ENCODE measurements around the gene HMGCR.

HMGCR gene

DNA sequence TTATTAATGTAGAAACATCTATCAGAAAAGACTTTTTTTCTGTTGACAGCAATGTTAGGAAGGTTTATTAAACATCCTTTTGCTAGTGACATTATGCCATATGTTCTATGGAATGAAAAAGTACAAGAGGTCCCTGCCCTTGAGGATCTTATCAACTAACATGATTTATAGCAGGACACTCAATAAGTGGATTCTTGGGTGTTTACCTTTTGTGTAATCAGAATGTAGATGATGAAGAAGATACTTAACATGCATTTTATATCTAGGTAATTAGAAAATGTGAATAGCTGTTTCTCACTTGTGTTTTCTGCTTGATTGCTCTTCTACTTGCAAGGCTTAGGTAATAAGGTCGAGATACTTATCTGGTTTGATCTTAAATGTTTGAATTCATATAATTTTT is 4.9 kb downstream of the HMGCR start:
- DNase-seq = no peak

DNA sequence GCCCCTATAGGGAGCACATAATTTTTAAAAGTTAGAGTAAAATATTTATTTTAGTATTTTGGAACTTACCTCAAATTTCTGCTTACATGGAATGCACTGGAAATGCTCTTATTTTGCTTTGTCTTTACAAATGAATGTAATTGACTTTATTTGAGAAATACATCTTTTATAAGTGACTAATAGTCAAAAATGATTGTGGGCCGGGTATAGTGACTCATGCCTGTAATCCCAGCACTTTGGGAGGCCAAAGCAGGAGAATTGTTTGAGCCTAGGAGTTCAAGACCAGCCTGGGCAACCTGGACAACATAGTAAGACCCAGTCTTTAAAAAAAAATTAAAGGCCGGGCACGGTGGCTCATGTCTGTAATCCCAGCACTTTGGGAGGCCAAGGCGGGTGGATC is 5.8 kb downstream of the HMGCR start:
- no peak for DNase-seq

DNA sequence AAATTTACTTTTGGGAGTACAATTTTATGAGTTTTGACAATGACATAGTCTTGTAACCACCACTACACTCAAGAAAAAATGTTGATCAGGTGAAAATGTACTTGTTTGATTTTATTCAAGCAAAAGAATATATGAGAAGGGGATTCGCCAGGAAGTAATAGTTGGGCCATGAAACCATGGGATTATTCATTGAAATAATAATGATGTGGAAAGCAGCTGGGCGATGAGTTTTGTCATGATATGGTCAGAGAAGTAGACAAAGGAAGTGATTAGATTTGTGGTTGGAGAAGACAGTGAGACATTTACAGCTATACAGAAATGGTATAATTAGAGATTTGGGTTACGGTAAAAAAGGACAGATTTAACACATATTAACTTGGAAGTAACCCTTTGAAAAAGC is 11.2 kb downstream of the HMGCR start:
- no peak for DNase-seq

DNA sequence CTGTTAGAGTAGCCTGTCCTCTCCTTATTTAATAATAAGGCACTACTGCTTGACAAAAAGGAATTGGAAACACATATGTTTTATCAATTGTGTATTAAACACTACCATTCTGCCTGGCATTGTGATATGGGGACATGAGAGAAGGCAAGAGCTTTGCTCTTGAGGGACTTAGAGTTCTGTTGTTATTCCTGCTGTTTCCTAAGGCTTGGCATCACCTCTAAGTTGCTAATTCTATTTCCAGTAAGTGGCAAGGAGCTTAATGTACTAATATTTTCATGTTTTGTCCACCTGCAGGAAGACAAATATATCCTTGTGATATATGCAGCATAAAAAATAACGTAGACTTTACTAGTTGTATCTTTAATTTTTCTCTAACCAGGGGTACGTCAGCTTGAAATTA is 12.6 kb downstream of the HMGCR start:
- no peak for DNase-seq

DNA sequence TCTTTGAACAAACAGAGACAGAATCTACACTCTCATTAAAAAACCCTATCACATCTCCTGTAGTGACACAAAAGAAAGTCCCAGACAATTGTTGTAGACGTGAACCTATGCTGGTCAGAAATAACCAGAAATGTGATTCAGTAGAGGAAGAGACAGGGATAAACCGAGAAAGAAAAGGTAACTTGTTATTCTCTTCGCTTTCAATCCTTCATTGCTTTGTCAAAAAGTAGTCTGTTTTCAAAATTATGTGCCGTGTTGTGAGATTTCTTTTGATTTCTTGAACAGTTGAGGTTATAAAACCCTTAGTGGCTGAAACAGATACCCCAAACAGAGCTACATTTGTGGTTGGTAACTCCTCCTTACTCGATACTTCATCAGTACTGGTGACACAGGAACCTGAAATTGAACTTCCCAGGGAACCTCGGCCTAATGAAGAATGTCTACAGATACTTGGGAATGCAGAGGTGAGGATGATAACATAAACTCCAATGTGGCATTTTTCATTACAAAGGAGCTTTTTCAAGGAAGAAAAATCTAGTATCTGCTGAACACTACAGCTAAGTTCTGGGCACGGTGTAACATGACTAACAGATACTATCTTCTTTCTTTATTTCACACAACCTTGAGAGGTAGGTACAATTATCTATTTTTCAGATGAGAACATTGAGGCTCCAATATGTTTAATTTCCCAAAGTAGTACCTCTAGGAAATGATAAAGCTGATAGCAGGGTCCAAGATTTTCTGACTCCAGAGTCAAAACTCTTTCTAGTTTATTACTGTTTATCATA is 14.3 kb downstream of the HMGCR start:
- DNase-seq = no peak

DNA sequence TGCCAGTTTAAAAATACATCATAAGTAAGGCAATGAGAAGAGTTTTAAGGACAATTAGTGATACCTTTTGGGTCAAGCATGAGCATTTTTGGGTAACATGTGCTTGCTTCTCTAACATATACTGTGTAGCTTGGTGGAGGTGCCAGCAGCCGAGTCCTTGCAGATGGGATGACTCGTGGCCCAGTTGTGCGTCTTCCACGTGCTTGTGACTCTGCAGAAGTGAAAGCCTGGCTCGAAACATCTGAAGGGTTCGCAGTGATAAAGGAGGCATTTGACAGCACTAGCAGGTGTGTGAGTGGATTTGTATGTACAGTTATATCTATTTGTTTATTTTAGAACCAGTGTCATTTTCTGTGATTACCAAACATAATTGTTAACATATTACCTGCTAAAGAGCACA is 18.2 kb downstream of the HMGCR start:
- DNase-seq = no peak

DNA sequence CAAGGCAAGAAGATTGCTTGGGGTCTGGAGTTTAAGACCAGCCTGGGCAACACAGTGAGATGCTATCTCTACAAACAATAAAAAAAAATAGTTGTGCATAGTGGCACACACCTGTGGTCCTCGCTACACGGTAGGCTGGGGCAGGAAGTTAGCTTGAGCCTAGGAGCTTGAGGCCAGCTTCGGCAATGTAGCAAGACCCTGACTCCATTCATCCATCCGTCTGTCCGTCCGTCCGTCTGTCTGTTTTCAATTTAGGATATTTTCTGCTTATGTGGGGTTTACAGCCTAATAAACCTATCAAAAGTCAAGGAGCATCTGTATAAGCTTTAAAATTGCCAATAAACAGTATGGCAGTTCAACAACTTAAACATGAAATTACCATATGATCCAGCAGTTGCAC is 19.7 kb downstream of the HMGCR start:
- DNase-seq = no peak

DNA sequence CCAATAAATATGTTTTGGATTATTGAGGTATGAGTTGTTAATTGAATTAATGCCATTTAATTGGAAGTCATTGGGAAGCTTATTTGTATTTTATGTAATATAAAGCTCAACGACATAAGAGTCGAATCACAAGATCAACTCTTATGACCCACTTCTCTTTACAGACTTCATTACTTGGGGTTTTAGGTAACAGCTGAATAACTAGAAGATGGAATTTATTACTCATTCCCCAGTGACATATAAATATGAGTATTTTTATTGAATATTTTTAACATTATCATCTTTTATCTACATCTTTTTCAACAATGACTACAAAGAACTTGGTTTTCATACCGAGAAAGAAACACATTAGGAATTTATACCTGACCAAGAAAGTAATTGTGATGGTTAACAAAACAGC is 21.1 kb downstream of the HMGCR start:
- DNase-seq = no peak

DNA sequence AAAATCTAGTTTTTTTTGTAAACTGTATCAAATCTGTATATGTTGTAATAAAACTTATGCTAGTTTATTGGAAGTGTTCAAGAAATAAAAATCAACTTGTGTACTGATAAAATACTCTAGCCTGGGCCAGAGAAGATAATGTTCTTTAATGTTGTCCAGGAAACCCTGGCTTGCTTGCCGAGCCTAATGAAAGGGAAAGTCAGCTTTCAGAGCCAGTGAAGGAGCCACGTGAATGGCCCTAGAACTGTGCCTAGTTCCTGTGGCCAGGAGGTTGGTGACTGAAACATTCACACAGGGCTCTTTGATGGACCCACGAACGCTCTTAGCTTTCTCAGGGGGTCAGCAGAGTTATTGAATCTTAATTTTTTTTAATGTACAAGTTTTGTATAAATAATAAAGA is 24.3 kb downstream of the HMGCR start:
- no peak for DNase-seq

DNA sequence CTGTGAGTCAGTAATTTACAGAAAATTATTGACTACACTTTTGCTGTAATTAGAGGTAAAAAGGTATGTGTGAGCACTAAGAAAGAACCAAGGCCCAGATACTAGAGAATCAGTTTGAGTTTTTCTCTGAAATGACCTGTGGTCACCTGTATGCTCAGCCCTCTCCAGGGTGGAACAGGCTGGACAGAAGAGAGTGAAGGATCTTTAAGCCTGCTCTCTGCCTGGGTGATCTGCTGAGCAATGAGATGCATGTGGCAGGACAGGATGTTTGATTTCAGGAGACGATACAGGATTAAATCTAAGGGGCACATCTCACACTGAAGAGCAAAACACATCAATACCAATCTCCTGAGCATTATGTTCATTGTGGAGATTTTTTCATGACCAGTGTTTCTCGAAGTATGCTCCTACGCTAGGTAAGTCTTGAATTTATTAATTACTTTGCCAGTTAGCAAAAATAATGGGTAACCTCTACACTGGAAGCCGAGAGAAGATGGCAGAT is 25.5 kb downstream of the HMGCR start:
- DNase-seq = no peak

DNA sequence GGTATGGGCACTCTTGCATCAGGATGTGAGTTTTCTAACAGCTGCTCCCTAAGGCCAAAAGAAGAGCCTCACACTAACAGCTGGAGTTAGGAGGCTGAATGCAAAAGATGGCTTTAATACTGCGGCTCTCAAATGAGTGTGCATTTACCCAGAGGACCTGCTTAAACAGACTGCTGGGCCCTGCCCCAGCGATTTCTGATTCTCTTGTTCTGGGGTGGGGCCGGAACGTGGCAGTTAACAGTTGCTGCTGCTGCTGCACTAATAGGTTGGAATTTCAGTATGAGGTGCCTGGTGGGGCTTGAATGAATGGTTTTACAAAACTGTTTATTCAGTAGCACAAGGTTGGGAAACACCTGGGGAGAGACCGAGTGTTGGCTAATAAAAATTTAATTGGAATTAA is 26.1 kb downstream of the HMGCR start:
- no peak for DNase-seq

DNA sequence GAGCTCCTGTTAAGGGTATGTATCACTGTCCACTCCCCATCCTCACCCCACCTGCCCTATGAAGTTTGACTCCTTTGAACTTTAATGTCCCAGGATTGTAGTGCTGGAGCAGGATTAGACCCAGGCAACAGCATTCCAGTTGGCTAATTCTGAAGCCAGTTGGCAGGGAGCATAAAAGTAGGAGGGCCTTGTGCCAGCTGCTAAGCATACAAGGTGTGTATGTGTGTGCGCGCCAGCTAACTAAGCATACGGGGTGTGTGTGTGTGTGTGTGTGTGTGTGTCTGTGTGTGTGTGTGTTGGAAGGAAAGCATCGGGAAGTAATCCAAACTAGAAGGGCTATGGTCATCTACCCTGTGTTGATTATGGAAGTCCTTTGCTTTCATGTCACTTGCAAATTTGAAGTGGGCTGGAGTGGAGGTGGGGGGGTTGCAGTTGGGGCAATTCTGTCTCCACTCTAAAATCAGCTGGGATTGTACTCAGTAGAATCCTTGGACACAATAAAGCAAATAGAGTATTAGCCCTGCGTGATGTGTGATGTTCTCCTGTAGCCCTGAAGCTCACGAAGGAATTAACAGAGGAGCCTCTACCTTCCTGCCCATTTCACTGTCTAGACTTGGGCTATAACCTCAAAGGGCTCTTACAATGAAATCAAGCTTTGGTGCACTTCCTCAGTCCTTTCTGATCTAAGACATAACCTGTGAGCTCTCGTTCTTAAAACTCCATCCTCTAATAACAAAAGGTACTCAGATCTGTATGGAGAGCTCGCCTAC is 26.9 kb downstream of the HMGCR start:
- no peak for DNase-seq

DNA sequence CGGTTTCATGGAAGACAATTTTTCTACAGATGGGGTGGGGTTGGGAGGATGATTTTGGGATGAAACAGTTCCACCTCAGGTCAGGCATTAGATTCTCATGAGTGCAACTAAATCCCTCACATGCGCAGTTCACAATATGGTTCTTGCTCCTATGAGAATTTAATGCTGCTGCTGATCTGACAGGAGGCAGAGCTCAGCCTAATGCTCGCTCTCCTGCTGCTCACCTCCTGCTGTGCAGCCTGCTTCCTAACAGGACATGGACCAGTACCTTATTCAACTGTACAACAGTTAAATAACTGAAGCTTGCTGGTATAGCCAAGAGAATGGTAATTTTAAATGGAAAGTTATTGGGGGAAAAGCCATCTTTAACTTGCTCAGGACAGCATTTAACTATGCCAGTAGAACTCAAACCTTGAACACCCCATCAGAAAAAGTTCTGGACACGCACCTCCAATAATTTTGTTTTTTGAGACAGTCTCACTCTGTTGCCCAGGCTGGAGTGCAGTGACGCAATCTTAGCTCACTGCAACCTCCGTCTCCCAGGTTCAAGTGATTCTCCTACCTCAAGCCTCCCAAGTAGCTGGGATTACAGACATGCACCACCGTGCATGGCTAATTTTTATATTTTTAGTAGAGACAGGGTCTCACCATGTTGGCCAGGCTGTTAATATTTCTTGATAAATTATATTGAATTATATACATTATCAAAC is 27.7 kb downstream of the HMGCR start:
- no peak for DNase-seq

DNA sequence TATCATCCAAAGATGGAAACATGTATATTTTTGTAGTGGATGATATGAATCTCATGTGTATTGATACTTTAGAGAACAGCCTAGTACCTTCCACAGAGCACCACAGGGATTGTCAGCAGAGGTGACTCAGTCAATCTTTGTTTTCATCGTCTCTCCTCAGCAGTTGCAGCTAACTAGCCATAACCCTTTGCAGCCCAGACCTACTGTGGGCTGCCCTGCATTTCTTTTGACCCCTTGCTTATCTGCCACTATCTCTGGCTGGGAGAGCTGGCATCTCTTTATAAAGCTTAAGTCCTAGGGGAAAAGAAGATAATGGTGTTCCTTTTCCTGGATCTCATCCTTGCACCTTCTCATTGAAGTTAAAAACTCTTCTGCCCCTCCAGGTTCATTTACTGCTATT is 28.7 kb downstream of the HMGCR start:
- no peak for DNase-seq

DNA sequence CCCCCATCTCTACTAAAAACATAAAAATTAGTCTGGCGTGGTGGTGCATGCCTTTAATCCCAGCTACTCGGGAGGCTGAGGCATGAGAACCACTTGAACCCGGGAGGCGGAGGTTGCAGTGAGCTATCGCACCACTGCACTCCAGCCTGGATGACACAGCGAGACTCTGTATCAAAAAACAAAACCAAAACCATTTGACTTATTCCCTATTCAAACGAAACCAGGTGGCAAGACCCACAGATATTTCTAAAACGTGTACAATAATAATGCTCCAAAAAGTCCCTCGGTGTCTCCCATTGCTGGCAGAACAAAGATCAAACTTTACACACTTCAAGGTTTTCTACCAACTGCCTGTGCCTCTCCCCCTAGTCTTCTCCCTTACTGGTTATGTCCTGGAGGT is 29.8 kb downstream of the HMGCR start:
- DNase-seq = no peak

DNA sequence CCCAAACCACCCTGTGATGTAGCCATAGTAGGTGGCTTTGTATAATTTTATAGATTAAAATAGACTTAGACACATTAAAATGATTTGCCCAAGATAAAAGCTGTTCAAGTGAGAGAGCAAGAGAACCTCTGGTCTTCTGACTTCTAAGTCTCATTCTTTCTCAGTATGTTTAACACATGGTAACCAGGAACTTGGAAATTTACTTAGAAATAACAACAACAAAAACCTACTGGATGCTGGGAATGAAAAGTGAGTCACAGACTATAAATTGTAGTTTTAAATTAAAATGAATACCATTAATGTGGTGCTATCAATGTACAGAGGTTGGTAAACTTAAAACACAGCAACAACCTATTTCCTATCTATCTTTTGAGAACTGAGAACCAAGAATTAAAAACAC is 30.4 kb downstream of the HMGCR start:
- DNase-seq = no peak

DNA sequence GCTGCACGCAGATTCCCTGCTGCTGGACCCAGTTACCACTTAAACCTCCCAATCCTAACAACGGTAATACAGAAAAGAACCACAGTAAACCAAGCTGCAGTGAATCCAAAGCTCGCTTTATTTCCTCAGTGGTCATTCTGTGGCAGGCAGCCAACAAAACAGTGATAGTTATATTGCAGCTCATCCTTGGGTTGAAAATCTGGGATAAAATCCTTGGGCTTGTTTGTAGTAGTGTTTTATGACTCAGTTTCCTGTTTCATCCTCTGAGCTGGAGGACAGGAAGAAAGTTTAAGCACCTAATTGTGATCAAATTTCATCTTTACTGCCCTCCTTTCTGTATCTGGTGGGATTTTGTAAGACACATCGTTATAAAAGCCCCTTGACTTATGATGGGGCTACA is 31.4 kb downstream of the HMGCR start:
- DNase-seq = no peak

DNA sequence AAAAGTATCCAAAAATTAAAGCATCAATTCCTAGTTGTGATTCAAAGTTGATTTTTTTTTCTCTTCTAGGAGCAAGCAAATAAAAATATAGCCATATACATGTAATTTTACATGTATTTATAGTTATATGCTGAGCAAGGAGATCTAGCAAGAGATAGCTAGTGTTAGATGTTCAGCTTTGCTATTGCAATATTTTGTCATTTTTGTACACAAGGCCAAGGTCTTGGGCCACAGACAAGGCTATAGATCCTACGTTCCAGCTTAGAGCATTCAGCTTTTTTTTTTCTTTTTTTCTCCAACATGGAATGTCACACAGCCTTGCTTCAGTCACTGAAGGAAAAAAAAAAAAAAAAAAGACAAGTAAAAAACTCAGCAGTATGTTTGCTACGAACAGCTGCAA is 36.8 kb downstream of the HMGCR start:
- no peak for DNase-seq

DNA sequence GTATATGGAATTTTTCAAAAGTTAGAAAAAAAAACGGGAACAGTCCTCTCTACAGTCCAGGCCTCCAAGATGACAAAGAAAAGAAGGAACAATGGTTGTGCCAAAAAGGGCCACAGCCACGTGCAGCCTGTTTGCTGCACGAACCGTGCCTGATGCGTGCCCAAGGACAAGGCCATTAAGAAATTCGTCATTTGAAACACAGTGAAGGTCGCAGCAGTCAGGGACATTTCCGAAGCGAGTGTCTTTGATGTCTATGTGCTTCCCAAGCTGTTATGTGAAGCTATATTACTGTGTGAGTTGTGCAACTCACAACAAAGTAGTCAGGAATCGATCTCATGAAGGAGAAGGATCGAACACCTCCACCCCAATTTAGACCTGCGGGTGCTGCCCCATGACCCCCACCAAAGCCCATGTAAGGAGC is 37.4 kb downstream of the HMGCR start:
- DNase-seq = no peak

DNA sequence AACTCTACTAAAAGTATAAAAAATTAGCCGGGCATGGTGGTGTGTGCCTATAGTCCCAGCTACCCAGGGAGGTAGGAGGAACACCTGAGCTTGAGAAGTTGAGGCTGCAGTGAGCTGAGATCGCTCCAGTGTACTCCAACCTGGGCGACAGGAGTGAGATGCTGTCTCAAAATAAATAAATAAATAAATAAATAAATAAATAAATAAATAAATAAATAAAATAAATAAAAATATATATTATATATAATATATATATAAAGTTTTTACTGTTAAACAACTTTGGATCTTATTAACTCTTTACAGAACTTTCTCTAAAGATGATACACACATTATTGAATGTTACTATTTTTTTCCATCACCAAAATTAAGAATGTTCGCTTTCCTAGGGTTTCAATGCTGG is 38.4 kb downstream of the HMGCR start:
- no peak for DNase-seq

DNA sequence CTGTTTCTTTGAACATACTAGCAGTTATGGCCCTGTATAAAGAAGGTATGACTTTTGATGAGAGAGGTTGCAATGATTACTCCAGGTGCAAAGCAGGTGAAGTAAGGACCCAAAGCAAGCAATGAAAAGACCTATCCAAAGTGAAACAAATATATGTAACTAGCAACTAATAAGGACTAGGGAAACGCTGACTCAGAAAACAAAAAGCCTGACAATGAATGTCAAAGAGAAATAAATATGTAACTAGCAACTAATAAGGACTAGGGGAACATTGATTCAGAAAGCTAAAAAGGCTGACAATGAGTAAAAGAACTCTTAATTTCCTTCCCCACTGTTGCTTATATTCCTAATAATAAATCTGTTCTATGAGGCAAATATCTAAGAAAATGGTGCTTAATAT is 43.1 kb downstream of the HMGCR start:
- no peak for DNase-seq

DNA sequence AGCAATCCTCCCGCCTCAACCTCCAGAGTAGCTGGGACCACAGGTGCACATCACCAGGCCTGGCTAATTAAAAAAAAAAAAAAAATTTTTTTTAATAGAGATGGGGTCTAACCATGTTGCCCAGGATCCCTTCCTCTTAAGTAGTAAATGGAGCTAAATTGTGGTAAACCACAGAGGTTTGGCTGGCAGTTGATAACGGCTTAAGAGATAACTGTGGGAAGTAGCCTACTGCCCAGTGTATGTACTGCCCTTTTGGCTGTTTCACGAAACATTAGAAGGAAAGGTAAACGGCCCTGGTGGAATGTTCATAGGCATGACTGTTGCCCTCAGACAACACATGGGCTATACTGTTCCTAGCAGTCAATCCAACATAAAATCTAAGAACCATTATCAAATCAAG is 44.4 kb downstream of the HMGCR start:
- DNase-seq = no peak

DNA sequence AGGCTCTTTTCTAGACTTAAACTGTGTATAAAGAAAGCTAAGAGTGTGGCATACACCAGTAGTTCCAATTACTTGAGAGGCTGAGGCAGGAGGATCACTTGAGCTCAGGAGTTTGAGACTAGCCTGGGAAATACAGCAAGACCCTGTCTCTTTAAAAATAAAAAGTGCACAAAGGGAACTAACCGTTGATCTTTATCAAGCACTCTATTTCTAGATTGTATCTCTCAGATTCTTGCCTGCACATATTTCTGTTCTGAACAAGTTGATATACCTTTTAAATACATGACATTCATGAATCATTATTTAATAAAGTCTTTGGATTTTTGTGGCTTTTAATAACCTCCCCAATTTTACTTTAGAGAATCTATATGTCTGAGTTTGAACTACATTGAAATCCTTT is 47.2 kb downstream of the HMGCR start:
- DNase-seq = no peak

DNA sequence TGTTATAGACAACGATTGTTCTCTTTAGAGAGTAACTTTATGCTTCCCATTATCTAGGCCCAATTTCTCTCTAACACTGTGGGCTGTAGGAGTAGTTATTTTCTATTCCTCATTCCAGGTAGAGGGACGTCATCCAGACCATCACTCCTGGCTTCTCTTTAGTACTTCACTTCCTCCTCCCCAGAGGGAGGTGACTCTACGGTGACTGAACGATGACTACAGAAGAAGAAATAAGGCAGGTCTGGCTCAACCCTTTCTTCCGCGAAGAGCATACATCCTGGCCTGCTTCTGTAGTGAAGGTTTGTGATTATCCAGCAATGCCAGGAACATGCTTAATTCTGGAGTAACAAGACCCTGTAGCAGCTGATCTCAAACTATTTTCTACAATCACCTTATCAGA is 50.8 kb downstream of the HMGCR start:
- DNase-seq = no peak
